T-helper 22 cell (primary cell): ENCODE measurements around the gene ABAT.
"Not testable (repeated sequence)": the region's sequence is repeated elsewhere in the genome, so short reads cannot be mapped to it uniquely, and the experiment has no call there.

Source experiments
- DNase-seq: peaks from one replicate; pipeline ENCODE4 v3.0.0-alpha.2; 2020; ENCODE audit warnings: low read depth

Gene ABAT

GRCh38 chr16:8742068-8742467 is 67.7 kb downstream of the ABAT start:
- DNase-seq: no peak

DNA sequence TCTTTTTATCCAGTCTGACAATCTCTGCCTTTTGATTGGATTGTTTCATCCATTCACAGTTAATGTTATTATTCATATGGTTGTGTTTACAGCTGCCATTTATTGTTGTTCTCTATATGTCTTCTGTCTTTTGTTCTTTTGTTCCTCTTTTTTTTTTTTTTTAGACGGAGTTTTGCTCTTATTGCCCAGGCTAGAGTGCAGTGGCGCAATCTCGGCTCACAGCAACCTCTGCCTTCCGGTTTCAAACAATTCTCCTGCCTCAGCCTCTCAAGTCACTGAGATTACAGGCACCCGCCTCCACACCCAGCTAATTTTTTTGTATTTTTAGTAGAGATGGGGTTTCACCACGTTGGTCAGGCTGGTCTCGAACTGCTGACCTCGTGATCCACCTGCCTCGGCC is 74.5 kb downstream of the ABAT start:
- not testable (repeated sequence) for DNase-seq

GRCh38 chr16:8751481-8752311 is 77.3 kb downstream of the ABAT start:
- no peak for DNase-seq

- DNase-seq: no peak
These were observed 78.3 kb downstream of the ABAT start for GRCh38 chr16:8752706-8753105.

GRCh38 chr16:8753416-8754054 is 79.1 kb downstream of the ABAT start:
- DNase-seq: no peak

DNA sequence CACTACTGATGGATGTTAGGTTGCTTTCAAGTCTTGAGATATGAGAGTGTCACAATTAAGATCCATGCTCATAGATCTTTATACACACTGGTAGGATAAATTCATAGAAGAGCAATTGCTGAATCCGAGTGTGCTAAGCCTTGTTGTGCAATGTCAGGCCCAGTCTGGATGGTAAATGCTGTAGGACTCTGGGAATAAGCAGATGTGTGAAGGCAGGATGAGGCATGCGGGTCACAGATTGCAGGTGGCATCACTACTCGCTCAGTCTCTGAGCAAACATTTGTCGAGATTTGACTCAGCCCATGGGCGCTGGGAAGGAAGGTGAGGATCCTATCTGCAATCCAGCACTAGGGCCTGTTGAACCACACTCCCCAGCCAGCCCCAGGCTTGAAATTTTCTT is 82.3 kb downstream of the ABAT start:
- no peak for DNase-seq

DNA sequence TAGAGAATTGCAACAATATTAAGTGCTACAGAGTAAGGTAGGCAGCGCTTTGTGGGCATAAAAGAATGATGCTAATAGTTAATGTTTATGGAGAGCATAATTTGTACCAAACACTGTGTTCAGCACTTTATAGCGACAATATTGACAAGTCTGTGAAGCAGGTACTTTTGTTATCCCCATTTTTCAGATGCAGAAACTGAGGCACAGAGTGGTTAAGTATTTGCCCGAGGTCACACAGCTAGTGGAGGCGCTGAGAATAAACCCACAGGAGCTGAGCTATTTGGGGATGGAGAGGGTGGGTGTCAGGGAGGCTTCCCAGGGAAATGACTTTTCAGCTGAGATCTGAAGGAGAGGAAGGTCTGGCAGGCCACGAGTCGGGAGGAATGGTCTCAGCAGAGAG is 83.6 kb downstream of the ABAT start:
- no peak for DNase-seq

- DNase-seq: no peak
These were observed 85.6 kb downstream of the ABAT start for GRCh38 chr16:8760021-8760420.

DNA sequence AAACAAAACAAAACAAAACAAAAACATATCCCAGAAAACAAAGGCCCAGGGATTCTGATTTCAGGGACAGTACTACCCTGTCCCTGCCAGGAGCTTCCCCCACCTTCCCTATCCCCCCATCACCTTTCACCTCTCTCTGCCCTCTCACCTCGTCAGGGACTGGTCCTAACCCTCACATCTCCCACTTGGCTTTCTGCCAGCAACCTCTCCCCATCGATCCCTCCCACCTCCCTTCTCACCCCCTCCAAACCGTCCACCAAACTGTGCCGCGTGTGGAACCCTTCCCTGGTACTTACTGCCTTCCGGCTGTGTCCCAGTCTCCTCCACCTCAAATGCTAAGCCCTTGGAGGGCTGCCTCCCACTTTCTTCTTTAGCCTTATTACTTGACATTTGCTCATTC is 86.7 kb downstream of the ABAT start:
- DNase-seq: no peak

GRCh38 chr16:8762254-8762653 is 87.8 kb downstream of the ABAT start:
- DNase-seq: no peak

- no peak for DNase-seq
These were observed 88.7 kb downstream of the ABAT start for GRCh38 chr16:8763083-8763482.

DNA sequence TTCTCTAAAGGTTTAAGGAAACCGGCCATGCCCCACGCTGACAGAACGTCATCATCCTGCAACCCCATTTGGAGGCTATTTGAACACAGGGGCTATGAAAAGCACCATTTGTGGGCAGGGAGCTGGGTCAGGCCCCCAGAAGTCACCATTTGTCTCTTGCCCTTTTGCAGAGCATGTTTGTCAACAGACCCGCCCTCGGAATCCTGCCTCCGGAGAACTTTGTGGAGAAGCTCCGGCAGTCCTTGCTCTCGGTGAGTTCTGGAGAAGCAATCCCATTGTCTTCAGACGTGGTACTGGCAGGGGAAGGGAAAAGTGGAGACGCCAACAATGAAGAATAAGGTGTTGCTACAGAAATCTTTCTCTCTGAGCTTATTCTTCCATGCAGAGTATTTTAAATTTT is 89.5 kb downstream of the ABAT start:
- no peak for DNase-seq

GRCh38 chr16:8764525-8765250 is 90.3 kb downstream of the ABAT start:
- no peak for DNase-seq

- DNase-seq: no peak
These were observed 92.8 kb downstream of the ABAT start for GRCh38 chr16:8767176-8767575.

DNA sequence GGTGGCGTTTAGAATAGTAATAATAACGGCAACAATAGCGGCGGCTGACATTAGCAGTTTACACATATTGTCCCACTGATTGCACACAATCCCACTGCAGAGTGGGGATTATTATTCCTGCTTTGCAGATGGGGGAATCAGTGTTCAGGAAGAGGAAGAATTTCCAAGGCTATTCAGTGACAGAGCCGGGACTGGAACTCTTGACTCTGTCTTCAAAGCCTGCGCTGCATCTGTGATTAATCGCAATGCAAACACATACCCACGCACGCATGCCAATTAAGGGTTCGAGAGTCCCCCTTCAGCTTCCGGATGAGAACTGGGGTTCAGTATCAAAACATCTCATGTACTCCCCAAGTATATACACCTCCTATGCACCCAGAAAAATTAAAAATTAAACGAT is 93.9 kb downstream of the ABAT start:
- no peak for DNase-seq

- no peak for DNase-seq
These were observed 94.3 kb downstream of the ABAT start for GRCh38 chr16:8768692-8769091.

- no peak for DNase-seq
These were observed 99.1 kb downstream of the ABAT start for GRCh38 chr16:8773537-8773936.

- no peak for DNase-seq
These were observed 99.8 kb downstream of the ABAT start for GRCh38 chr16:8774208-8774607.

DNA sequence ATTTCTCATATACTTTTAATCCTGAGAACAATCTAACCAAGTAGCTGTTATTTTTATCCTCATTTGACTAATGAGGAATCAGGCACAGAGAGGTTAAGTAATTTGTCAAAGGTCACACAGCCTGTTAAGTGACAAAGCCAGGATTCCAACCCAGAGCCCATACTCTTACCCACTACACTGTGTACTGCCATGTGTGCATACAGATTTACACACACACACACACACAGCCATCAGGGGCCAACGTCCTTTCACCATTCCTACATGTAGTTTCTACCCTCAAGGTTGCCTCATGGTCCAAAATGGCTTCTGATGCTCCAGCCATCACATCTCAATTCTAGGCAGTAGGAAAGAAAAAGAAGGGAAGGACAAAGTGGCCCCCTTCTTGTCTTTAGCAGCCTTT is 100.9 kb downstream of the ABAT start:
- no peak for DNase-seq

- DNase-seq: no peak
These were observed 101.7 kb downstream of the ABAT start for GRCh38 chr16:8776129-8776584.

DNA sequence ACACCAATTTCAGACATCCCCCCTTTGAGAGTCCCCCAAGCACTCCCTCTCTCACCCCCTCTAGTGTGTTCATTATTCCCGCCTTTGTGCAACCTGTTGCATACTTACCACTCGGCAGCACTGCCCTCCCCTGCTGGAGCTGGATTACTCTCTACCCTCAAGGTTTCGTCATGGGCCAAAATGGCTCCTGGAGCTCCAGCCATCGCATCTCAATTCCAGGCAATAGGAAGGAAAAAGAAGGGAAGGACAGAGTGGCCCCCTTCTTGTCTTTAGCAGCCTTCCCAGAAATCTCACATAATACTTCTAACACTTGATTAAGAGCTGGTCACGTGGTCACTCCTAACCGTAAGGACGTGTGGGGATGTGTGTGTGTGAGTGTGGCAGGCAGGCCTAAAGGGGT is 102.8 kb downstream of the ABAT start:
- no peak for DNase-seq

- DNase-seq: no peak
These were observed 107.4 kb downstream of the ABAT start for GRCh38 chr16:8781797-8782196.

GRCh38 chr16:8782673-8783072 is 108.3 kb downstream of the ABAT start:
- DNase-seq: no peak
